Progenitor cell of endocrine pancreas (in vitro differentiated cells): ENCODE data around the gene THRB. TPM values are rescaled to one million over a fixed set of nuclear protein-coding genes. Genes with fewer than 3 reads are reported as not detected.

ENCODE experiments used
- DNase-seq: peaks from one replicate; pipeline ENCODE4 v3.0.0; 2021; ENCODE audit warnings: low spot score; ENCODE audit not compliant: unreplicated experiment
- H3K27ac Mint-ChIP-seq: 2 replicates; pipeline ENCODE4 v1.8.0; 2021; ENCODE audit warnings: mild to moderate bottlenecking, moderate library complexity, mixed read lengths
- H3K27me3 Mint-ChIP-seq: 2 replicates; pipeline ENCODE4 v1.8.0; 2021; ENCODE audit warnings: mixed read lengths
- H3K36me3 Mint-ChIP-seq: 2 replicates; pipeline ENCODE4 v1.8.0; 2022; ENCODE audit warnings: mixed read lengths; ENCODE audit not compliant: insufficient read depth
- H3K4me1 Mint-ChIP-seq: 2 replicates; pipeline ENCODE4 v1.8.0; 2021; ENCODE audit warnings: low read depth, mixed read lengths
- H3K4me3 Mint-ChIP-seq: 2 replicates; pipeline ENCODE4 v1.8.0; 2021; ENCODE audit warnings: low read depth, mild to moderate bottlenecking, moderate library complexity, mixed read lengths
- H3K9me3 Mint-ChIP-seq: 2 replicates; pipeline ENCODE4 v1.8.0; 2021; ENCODE audit warnings: low read depth, mixed read lengths
- CTCF ChIP-seq: fragments of 200-600 bp; sonication (generic); IDR thresholded peaks from one replicate; pipeline ENCODE4 v1.5.0; 2021; ENCODE audit warnings: antibody characterized with exemption, mild to moderate bottlenecking; ENCODE audit not compliant: unreplicated experiment
- total RNA-seq: library from RNA; stranded (reverse); gene quantifications from 2 replicates; pipeline ENCODE4 v1.2.1, GENCODE V29; 2021

Gene THRB
- total RNA-seq, 1 donor from 2014 or later, result 19.7 TPM

DNA sequence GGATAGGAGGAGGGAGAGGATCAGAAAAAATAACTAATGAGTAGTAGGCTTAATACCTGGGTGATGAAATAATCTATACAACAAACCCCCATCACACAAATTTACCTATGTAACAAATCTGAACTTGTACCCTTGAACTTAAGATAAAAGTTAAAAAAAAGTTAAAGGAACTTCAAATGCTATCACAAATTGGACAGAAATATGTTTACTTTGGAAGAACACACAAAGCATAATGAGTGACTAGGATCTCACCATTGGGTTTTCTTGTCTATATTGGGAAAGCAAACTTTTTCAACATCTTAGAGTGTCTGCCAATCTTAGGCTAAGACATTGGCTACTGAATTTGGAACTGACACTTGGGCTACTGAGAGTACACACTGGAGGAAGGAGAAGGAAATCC, 140.4 kb downstream of the THRB start:
- Mint-ChIP-seq H3K4me3 (no peak overlapping the region), H3K9me3 (peaks cover 6% of the 10 kb centered on the region), H3K4me1 (peaks cover 19% of the 10 kb centered on the region), H3K36me3 (peaks cover 3% of the 10 kb centered on the region), H3K27ac (no peak overlapping the region), H3K27me3 (no peaks in the 10 kb centered on the region)
- no peak for TF ChIP-seq CTCF
- DNase-seq, result no peak

GRCh38 chr3:24352893-24353553, 141.6 kb downstream of the THRB start:
- DNase-seq, result no peak
- H3K27ac Mint-ChIP-seq, result no peak overlapping the region
- peaks cover 6% of the 10 kb centered on the region for H3K9me3 Mint-ChIP-seq
- peaks cover 3% of the 10 kb centered on the region for H3K36me3 Mint-ChIP-seq
- no peak overlapping the region for H3K4me3 Mint-ChIP-seq
- H3K27me3 Mint-ChIP-seq, result no peaks in the 10 kb centered on the region
- no peak for TF ChIP-seq CTCF
- H3K4me1 Mint-ChIP-seq, result peaks cover 22% of the 10 kb centered on the region

GRCh38 chr3:24351779-24352469, 142.7 kb downstream of the THRB start:
- Mint-ChIP-seq H3K27ac (no peak overlapping the region), H3K36me3 (peaks cover 3% of the 10 kb centered on the region), H3K27me3 (no peaks in the 10 kb centered on the region), H3K4me3 (no peak overlapping the region), H3K9me3 (peaks cover 6% of the 10 kb centered on the region), H3K4me1 (peaks cover 22% of the 10 kb centered on the region)
- no peak for TF ChIP-seq CTCF
- DNase-seq, result no peak

GRCh38 chr3:24349367-24350019, 145.2 kb downstream of the THRB start:
- peaks cover 22% of the 10 kb centered on the region for H3K4me1 Mint-ChIP-seq
- H3K36me3 Mint-ChIP-seq, result peaks cover 2% of the 10 kb centered on the region
- H3K4me3 Mint-ChIP-seq, result no peak overlapping the region
- H3K27ac Mint-ChIP-seq, result no peak overlapping the region
- no peak for TF ChIP-seq CTCF
- peaks cover 3% of the 10 kb centered on the region for H3K9me3 Mint-ChIP-seq
- no peak for DNase-seq
- H3K27me3 Mint-ChIP-seq, result no peaks in the 10 kb centered on the region

- Mint-ChIP-seq H3K27me3 (no peaks in the 10 kb centered on the region), H3K4me1 (peaks cover 18% of the 10 kb centered on the region), H3K4me3 (no peak overlapping the region), H3K36me3 (no peaks in the 10 kb centered on the region), H3K27ac (no peak overlapping the region), H3K9me3 (no peaks in the 10 kb centered on the region)
- no peak for DNase-seq
- TF ChIP-seq CTCF, result no peak
Observed at GRCh38 chr3:24348348-24348747, 146.3 kb downstream of the THRB start.
